GM12864 (cell line): Measurements from ENCODE around the gene FAM83F.
"Not testable (repeated sequence)": the region's sequence is repeated elsewhere in the genome, so short reads cannot be mapped to it uniquely, and the experiment has no call there.

ENCODE experiments used
- DNase-seq: peaks from one replicate; pipeline ENCODE4 v3.0.0-alpha.2; 2011; ENCODE audit warnings: low read depth
- H3K4me3 ChIP-seq: 2 replicates; pipeline ENCODE4 v1.5.1; 2011; ENCODE audit warnings: mild to moderate bottlenecking, low read depth, low read length, control low read depth
- CTCF ChIP-seq: IDR thresholded peaks from 2 replicates; pipeline ENCODE4 v1.5.1; 2011; ENCODE audit warnings: low read depth, mild to moderate bottlenecking, moderate library complexity, low read length, control low read depth, inconsistent platforms; ENCODE audit errors: missing control alignments

FAM83F gene

GRCh38 chr22:39988386-39989114 lies 6.2 kb upstream of the FAM83F start:
- TF ChIP-seq CTCF: no peak
- H3K4me3 ChIP-seq: no peak overlapping the region
- no peak for DNase-seq

- TF ChIP-seq CTCF: no peak
Measured at GRCh38 chr22:39989633-39990032, 5.1 kb upstream of the FAM83F start.

GRCh38 chr22:39990686-39991085 lies 4.1 kb upstream of the FAM83F start:
- TF ChIP-seq CTCF: no peak
- no peak for DNase-seq
- H3K4me3 ChIP-seq: no peak overlapping the region

More at GRCh38 chr22:39989633-39990032, 5.1 kb upstream of the FAM83F start:
- DNase-seq: no peak
- no peak overlapping the region for H3K4me3 ChIP-seq

- DNase-seq: no peak
- no peak for TF ChIP-seq CTCF
- H3K4me3 ChIP-seq: no peak overlapping the region
Measured at GRCh38 chr22:39991159-39991860, 3.4 kb upstream of the FAM83F start.

- no peak for DNase-seq
- H3K4me3 ChIP-seq: no peak overlapping the region
- TF ChIP-seq CTCF: no peak
Measured at GRCh38 chr22:39992088-39992826, 2.5 kb upstream of the FAM83F start.

- not testable (repeated sequence) for DNase-seq, H3K4me3 ChIP-seq
Measured at GRCh38 chr22:39992894-39993293, 1.9 kb upstream of the FAM83F start.

- no peak for TF ChIP-seq CTCF
- H3K4me3 ChIP-seq: no peak overlapping the region
- no peak for DNase-seq
Measured at GRCh38 chr22:39994041-39994565, 651 bp upstream of the FAM83F start.
